Measurements from ENCODE around the gene ICA1.

Gene ICA1

DNA sequence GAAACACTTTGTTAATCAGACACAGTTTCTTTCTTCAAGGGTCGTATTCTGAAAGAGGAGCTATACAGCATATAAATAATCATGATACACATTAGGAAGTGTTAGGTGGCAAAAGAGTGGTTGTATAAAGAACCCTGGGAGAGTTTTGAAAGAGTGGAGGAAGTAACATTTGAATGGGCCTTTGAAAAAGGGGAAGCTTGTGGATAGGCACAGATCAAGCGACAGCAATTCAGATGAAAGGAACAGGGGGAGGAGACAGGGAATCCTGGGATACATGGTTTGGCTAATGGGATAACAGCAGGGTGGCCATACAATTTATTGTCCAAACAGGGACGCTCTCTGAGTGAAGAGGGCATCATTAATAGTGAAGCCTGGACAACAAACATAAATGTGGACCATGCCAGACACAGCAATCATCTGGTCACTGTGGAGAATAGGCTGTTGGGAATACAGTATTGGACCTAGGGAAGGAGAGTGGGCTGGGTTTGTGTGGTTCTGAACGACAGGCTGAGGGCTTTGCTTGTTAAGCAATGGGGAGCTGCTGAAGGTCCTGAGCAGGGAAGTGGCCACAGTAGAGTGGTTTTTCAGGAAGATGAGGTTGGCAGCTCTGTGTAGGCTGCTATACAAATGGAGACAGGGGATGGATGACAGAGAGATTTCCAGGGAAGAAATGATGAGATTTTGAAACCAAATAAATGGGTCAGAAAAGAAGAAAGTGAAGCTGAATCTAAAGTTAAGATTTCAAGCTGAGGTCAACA, 75.9 kb downstream of the ICA1 start:
- no peak for DNase-seq (ENCODE audit: low read depth)
- TF ChIP-seq, protein P1, sequence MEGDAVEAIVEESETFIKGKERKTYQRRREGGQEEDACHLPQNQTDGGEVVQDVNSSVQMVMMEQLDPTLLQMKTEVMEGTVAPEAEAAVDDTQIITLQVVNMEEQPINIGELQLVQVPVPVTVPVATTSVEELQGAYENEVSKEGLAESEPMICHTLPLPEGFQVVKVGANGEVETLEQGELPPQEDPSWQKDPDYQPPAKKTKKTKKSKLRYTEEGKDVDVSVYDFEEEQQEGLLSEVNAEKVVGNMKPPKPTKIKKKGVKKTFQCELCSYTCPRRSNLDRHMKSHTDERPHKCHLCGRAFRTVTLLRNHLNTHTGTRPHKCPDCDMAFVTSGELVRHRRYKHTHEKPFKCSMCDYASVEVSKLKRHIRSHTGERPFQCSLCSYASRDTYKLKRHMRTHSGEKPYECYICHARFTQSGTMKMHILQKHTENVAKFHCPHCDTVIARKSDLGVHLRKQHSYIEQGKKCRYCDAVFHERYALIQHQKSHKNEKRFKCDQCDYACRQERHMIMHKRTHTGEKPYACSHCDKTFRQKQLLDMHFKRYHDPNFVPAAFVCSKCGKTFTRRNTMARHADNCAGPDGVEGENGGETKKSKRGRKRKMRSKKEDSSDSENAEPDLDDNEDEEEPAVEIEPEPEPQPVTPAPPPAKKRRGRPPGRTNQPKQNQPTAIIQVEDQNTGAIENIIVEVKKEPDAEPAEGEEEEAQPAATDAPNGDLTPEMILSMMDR (conservative IDR thresholded peaks at IDR 0.05; ENCODE audit: low read depth, low read length), result no peak
- no peak overlapping the region for H3K4me3 ChIP-seq (ENCODE audit: low read length)

DNA sequence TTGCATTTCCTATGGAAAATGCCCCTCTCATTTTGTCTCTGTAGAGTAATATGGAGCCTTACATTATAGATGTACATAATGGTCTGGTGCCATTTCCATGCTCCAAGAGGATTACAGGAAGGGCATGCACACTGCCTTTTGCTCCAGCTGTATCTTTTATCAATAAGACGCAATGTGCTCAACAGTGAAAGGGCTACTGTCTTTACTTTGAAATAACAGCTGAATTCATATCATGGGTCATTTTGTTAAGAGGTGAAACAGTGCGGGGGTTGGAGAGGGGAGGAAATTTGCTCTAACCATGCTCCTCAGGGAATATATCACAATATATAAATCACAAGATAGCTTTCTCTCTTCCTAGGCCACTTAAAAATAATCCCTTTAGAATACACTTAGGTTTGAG, 77.7 kb downstream of the ICA1 start:
- no peak overlapping the region for H3K4me3 ChIP-seq (ENCODE audit: low read length)
- TF ChIP-seq, protein P1 (conservative IDR thresholded peaks at IDR 0.05; ENCODE audit: low read depth, low read length), result no peak
- no peak for DNase-seq (ENCODE audit: low read depth)

DNA sequence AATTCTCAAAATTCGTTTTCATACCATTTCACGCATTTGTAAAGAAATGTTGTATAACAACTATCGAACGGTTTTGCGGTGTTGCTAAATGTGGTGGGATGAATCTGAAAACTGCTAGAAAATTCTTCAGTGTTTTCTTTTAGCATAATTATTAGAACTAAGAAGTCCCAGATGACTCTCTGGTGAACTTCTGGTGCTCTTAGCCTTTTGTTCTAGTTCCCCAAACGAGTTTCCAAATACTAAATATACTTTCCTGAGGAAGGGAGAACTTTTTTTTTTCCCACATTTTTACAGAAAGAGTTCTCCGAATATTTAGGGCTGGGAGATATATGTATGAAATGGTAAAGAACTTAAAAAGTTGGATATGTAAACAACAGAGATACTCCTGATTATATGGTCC, 82.5 kb downstream of the ICA1 start:
- TF ChIP-seq, protein P1 (conservative IDR thresholded peaks at IDR 0.05; ENCODE audit: low read depth, low read length), result no peak
- DNase-seq (ENCODE audit: low read depth), result no peak

DNA sequence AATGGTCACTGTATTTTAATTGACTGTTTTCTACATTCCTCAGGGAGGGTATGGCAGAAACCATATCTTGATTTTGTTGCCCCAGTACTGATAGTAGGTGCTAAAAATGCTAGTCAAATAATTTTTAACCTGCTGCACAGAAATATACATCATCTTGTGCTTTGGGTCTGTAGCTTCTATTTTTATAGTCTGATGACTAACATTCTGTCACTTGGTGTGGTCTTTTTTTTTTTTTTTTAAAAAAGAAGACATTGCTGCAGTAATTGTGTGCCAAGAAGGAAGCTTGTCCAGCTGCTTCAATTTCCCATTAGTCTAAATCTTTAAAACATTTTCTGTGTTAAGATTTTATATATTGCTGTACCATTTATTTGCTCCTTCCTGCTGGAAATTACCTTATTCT, 83.6 kb downstream of the ICA1 start:
- no peak overlapping the region for H3K4me3 ChIP-seq (ENCODE audit: low read length)
- TF ChIP-seq, protein P1 (conservative IDR thresholded peaks at IDR 0.05; ENCODE audit: low read depth, low read length), result no peak
- no peak for DNase-seq (ENCODE audit: low read depth)

More for the DNA sequence above, 82.5 kb downstream of the ICA1 start:
- H3K4me3 ChIP-seq (ENCODE audit: low read length), result no peak overlapping the region

DNA sequence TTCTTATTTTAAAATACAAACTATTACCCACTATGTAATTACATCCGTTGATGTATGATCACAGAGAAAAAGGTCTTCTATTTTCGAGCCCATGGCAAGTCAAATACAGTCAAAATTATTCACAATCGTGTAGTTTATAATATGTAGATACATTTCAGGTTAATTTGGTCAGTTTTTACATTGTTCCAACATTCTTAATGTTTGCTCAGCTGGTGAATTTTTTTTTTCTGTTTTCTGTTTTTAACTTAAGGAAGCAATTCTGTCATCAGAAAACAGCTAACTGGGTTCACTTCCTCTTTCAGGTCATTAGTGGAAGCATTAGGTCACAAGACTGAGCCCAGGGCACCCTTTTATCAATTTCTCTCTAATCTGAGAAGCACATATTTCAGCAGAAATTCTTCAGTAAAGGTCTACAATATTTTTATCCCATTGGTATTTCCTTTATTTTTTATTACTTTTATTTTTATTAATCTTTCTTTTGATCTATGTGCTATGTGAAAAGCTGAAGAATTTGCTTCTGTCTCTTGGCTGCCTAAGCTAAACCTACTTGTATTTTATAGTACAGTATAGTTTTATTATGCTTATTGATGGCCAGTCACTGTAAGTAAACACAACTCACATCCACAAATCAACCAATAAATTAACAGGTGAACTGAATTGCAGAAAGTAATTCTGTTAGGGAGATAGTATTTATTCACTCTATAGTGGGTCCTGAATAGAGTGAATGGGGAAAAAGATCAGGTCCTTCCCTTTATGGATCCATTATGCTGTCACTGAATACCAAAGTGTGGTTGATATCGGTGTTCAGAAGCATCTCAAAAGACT, 84.6 kb downstream of the ICA1 start:
- H3K4me3 ChIP-seq (ENCODE audit: low read length), result no peak overlapping the region
- DNase-seq (ENCODE audit: low read depth), result no peak

DNA sequence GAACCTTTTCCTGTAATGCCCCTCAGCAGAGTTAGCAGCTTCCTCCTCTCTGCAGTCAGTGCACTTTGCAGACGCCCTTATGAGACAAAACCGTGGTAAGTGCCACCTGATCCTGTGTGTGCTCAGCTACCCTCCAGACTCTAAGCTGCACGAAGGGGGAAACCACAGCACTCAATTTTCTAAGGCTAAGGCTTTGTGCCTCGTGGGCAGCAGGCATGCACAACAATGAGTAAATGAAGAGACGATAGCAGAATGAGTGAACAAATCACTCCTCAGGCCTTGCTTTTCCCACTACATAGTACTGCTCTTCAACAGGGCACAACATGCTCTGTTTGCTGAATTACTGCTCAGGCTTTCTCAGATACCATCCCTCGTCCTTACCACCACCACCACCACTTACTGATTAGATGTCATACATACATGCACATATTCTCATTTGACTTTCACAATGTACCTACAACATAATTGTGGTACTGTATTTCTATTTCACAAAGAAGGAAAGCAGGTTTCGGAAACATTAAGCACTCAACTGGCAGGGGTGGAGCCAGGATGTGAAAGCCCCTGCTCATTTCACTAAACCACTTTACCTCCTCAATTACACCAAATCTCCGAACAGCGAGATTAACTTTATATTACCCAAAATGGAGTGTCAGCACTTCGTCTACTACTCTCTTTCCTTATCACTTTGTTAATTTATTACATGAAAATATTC, 85.4 kb downstream of the ICA1 start:
- no peak for DNase-seq (ENCODE audit: low read depth)
- no peak overlapping the region for H3K4me3 ChIP-seq (ENCODE audit: low read length)
- TF ChIP-seq, protein P1 (conservative IDR thresholded peaks at IDR 0.05; ENCODE audit: low read depth, low read length), result no peak

More for the DNA sequence above, 84.6 kb downstream of the ICA1 start:
- TF ChIP-seq, protein P1 (conservative IDR thresholded peaks at IDR 0.05; ENCODE audit: low read depth, low read length), result no peak
